ENCODE data around the gene MAN2B1. TPM values are rescaled to one million over a fixed set of nuclear protein-coding genes. Genes with fewer than 3 reads are reported as not detected.

Gene MAN2B1
- total RNA-seq, 1 experiment from 2014 or later = 48.2 TPM

- no peaks in the 10 kb centered on the region for H3K36me3 ChIP-seq (ENCODE audit: low read depth)
- intact Hi-C loops (cut with micrococcal nuclease; ENCODE audit: unreplicated experiment) = no loop called here
- ChIA-PET CTCF (no interaction called here), POLR2A (ENCODE audit: unreplicated experiment) (no interaction called here)
- BruUV-seq (replicated peaks) = no TSS peak
- no peak overlapping the region for H2AFZ ChIP-seq
- TF ChIP-seq, protein P1, sequence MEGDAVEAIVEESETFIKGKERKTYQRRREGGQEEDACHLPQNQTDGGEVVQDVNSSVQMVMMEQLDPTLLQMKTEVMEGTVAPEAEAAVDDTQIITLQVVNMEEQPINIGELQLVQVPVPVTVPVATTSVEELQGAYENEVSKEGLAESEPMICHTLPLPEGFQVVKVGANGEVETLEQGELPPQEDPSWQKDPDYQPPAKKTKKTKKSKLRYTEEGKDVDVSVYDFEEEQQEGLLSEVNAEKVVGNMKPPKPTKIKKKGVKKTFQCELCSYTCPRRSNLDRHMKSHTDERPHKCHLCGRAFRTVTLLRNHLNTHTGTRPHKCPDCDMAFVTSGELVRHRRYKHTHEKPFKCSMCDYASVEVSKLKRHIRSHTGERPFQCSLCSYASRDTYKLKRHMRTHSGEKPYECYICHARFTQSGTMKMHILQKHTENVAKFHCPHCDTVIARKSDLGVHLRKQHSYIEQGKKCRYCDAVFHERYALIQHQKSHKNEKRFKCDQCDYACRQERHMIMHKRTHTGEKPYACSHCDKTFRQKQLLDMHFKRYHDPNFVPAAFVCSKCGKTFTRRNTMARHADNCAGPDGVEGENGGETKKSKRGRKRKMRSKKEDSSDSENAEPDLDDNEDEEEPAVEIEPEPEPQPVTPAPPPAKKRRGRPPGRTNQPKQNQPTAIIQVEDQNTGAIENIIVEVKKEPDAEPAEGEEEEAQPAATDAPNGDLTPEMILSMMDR (conservative IDR thresholded peaks at IDR 0.05) = no peak
- no peak for TF ChIP-seq EZH2 (IDR thresholded peaks at IDR 0.05; ENCODE audit: low read depth)
- no peak for DNase-seq
- no peaks in the 10 kb centered on the region for H3K9me2 ChIP-seq (ENCODE audit: insufficient read depth)
- H3K27me3 ChIP-seq (ENCODE audit: insufficient read depth, low read depth) = no peaks in the 10 kb centered on the region
- H3K27ac ChIP-seq = no peak overlapping the region
- H3F3A ChIP-seq (ENCODE audit: insufficient read depth, low read depth) = peaks cover 4% of the 10 kb centered on the region; the same call in 1 of the 2 replicates
- no peaks in the 10 kb centered on the region for H3K9me3 ChIP-seq (ENCODE audit: insufficient read depth, low read depth)
- H3K4me2 ChIP-seq = no peak overlapping the region
- H4K20me1 ChIP-seq (ENCODE audit: insufficient read depth) = no peaks in the 10 kb centered on the region
- no peaks in the 10 kb centered on the region for H3K4me1 ChIP-seq (replicated peaks; ENCODE audit: insufficient read depth)
- H3K79me2 ChIP-seq (ENCODE audit: low read depth) = no peaks in the 10 kb centered on the region
- H3K4me3 ChIP-seq = no peak overlapping the region
These were observed 9.5 kb downstream of the MAN2B1 start for GRCh38 chr19:12656899-12657571.

DNA sequence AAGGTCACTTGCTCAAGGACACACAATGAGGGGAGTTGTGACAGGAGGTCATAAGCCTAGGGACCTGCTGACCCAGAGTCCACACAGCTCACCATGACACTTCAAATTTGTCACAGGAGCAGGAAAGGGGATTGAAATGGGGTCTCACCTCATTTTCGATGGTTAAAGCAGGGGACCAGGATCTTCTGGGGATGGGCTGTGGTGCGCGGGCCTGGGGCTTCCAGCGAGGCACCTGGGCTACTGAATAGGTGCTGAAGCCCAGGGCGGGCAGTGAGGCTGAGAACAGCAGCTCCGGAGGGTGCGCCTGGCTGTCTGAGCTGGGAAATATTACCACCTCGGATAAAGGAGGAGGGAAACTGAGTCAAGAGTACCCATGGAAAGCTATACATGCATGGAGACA, 11.0 kb downstream of the MAN2B1 start:
- BruUV-seq (replicated peaks) = no TSS peak
- intact Hi-C loops (cut with micrococcal nuclease; ENCODE audit: unreplicated experiment) = no loop called here
- TF ChIP-seq, protein P1 (conservative IDR thresholded peaks at IDR 0.05) = no peak
- TF ChIP-seq EZH2 (IDR thresholded peaks at IDR 0.05; ENCODE audit: low read depth) = no peak
- Histone ChIP-seq H3K4me3 (no peak overlapping the region), H3K36me3 (ENCODE audit: low read depth) (no peaks in the 10 kb centered on the region), H3K79me2 (ENCODE audit: low read depth) (no peaks in the 10 kb centered on the region), H3F3A (ENCODE audit: insufficient read depth, low read depth) (peaks cover 4% of the 10 kb centered on the region; the same call in 1 of the 2 replicates), H3K9me3 (ENCODE audit: insufficient read depth, low read depth) (no peaks in the 10 kb centered on the region), H3K4me1 (replicated peaks; ENCODE audit: insufficient read depth) (no peaks in the 10 kb centered on the region), H4K20me1 (ENCODE audit: insufficient read depth) (no peaks in the 10 kb centered on the region), H3K9me2 (ENCODE audit: insufficient read depth) (no peaks in the 10 kb centered on the region), H3K27ac (no peak overlapping the region), H3K4me2 (no peak overlapping the region), H2AFZ (no peak overlapping the region), H3K27me3 (ENCODE audit: insufficient read depth, low read depth) (no peaks in the 10 kb centered on the region)
- CTCF ChIA-PET = no interaction called here
- DNase-seq = no peak
- POLR2A ChIA-PET (ENCODE audit: unreplicated experiment) = no interaction called here

DNA sequence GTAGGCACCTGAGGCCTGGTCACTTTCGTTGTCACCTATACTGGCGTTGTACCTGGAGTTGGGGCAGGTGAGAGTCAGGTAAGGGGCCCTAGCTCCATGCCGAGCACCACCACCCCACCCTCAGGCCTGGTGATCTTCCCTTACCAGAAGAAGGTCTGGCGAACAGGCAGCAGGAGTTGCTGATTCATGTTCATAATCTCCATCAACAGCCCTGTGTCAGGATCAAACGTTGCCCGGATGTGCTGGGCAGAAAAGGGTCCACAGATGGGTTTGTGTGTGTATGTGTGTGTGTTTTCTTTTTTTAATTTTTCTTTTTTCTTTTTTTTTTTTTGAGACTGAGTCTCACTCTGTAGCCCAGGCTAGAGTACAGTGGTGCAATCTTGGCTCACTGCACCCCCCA, 14.3 kb downstream of the MAN2B1 start:
- Histone ChIP-seq H3K27me3 (ENCODE audit: insufficient read depth, low read depth) (no peaks in the 10 kb centered on the region), H3K4me1 (replicated peaks; ENCODE audit: insufficient read depth) (no peaks in the 10 kb centered on the region), H3K36me3 (ENCODE audit: low read depth) (no peaks in the 10 kb centered on the region), H4K20me1 (ENCODE audit: insufficient read depth) (no peaks in the 10 kb centered on the region), H3K4me2 (no peak overlapping the region), H3K4me3 (no peak overlapping the region), H3K79me2 (ENCODE audit: low read depth) (no peaks in the 10 kb centered on the region), H3K9me2 (ENCODE audit: insufficient read depth) (no peaks in the 10 kb centered on the region), H3K9me3 (ENCODE audit: insufficient read depth, low read depth) (no peaks in the 10 kb centered on the region), H3K27ac (no peak overlapping the region), H2AFZ (no peak overlapping the region), H3F3A (ENCODE audit: insufficient read depth, low read depth) (peaks cover 4% of the 10 kb centered on the region; the same call in 1 of the 2 replicates)
- intact Hi-C loops (cut with micrococcal nuclease; ENCODE audit: unreplicated experiment) = no loop called here
- DNase-seq = no peak
- no peak for TF ChIP-seq EZH2 (IDR thresholded peaks at IDR 0.05; ENCODE audit: low read depth)
- TF ChIP-seq, protein P1 (conservative IDR thresholded peaks at IDR 0.05) = no peak
- CTCF ChIA-PET = no interaction called here
- no TSS peak for BruUV-seq (replicated peaks)
- POLR2A ChIA-PET (ENCODE audit: unreplicated experiment) = no interaction called here

Data from PC-9 (cell line).